HUES6 (cell line): ENCODE data around the gene NTN1.

Experiments
- H3K27ac ChIP-seq: 2 replicates; pipeline ENCODE4 v1.7.0; 2013; ENCODE audit warnings: low read depth, mild to moderate bottlenecking, low read length, inconsistent platforms
- H3K27me3 ChIP-seq: 2 replicates; pipeline ENCODE4 v1.6.1; 2013; ENCODE audit warnings: low read length; ENCODE audit not compliant: control insufficient read depth, insufficient read depth
- H3K36me3 ChIP-seq: 2 replicates; pipeline ENCODE4 v1.6.1; 2013; ENCODE audit warnings: low read length; ENCODE audit not compliant: control insufficient read depth, insufficient read depth
- H3K4me1 ChIP-seq: 2 replicates; pipeline ENCODE4 v1.6.1; 2013; ENCODE audit warnings: low read length; ENCODE audit not compliant: control insufficient read depth, insufficient read depth
- H3K4me3 ChIP-seq: 2 replicates; pipeline ENCODE4 v1.5.1; 2013; ENCODE audit warnings: low read depth, low read length
- H3K9ac ChIP-seq: one replicate; pipeline ENCODE4 v1.6.1; 2013; ENCODE audit warnings: mild to moderate bottlenecking, low read length
- H3K9me3 ChIP-seq: 2 replicates; pipeline ENCODE4 v1.6.1; 2013; ENCODE audit warnings: low read depth, low read length; ENCODE audit not compliant: control insufficient read depth, insufficient read depth

The NTN1 gene

DNA sequence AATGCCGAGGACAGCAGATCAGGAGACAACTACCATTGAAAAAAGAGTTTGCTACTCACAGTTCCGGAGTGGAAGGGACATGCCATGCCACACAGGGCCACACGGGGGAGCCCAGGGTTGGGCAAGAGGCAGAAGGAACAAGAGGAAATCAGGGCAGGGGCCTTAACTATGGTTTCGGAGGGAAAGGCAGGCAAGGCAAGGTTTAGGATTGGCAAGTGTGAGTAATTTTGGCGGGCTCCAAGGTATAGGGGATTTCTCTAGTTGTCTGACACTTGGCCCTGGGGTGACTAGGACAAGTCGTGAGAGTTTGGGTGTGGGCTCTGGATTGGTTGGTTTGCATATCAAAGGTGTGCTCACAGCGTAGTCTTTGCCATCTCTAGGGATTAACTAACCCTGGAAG, 27.0 kb upstream of the NTN1 start:
- H3K4me1 ChIP-seq: peaks cover 12% of the 10 kb centered on the region
- no peaks in the 10 kb centered on the region for H3K36me3 ChIP-seq
- no peak overlapping the region for H3K27ac ChIP-seq
- H3K9ac ChIP-seq: no peak overlapping the region
- no peak overlapping the region for H3K4me3 ChIP-seq
- H3K9me3 ChIP-seq: no peaks in the 10 kb centered on the region
- no peaks in the 10 kb centered on the region for H3K27me3 ChIP-seq

DNA sequence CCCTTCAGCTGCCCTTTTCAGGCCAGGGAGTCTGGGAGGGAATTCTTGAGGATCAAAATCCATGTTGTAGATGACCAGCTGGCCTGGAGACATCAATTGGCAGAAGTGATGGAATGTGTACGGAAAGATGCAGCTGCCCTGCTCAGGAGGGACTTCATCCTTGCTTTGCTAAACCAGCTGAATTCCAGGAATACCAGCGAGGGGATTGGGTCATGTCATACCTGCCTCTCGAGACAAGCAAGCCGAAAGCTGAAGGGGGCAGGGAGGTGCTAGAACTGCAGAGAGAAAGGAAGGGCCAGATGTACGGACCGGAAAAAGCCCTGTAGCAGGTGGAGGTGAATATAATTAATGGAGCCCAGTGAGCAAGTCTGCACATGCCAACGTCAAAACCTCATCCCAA, 25.6 kb upstream of the NTN1 start:
- Histone ChIP-seq H3K4me1 (peaks cover 12% of the 10 kb centered on the region), H3K9me3 (peaks cover 3% of the 10 kb centered on the region; the same call in 1 of the 2 replicates), H3K9ac (no peak overlapping the region), H3K36me3 (no peaks in the 10 kb centered on the region), H3K4me3 (no peak overlapping the region), H3K27me3 (0 out of 2 replicates have a peak, but pooled peaks cover 2% of the 10 kb centered on the region), H3K27ac (no peak overlapping the region)

DNA sequence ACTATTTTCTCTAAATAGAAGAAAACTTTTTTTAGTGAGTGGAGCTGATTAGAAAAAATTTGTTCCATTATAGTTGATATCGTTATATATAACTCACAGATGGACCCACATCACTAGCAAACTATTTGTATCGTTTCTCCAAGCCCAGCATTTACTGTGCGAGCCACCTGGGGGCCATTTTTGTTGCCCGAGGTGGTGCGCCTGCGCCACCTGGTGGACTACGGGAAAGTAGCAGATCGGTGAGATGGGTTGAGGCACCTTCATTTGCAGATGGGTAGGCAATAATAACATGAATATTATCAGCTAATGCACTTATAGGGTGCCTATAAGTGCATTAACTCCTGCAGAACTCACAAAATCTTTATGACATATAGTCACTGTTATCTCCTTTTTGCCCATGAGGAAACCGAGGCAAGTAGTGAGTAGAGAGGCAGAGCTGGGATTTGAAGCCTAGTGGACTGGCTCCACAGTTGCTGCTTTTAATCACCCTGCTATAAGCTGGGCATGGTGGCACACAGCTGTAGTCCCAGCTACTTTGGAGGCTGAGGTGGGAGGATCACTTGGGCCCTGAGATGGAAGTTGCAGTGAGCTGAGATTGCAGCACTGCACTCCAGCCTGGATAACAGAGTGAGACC, 23.2 kb upstream of the NTN1 start:
- no peaks in the 10 kb centered on the region for H3K36me3 ChIP-seq
- peaks cover 25% of the 10 kb centered on the region for H3K27me3 ChIP-seq
- H3K9me3 ChIP-seq: peaks cover 3% of the 10 kb centered on the region; the same call in 1 of the 2 replicates
- no peak overlapping the region for H3K9ac ChIP-seq
- peaks cover 17% of the 10 kb centered on the region for H3K4me1 ChIP-seq
- no peak overlapping the region for H3K4me3 ChIP-seq
- no peak overlapping the region for H3K27ac ChIP-seq

DNA sequence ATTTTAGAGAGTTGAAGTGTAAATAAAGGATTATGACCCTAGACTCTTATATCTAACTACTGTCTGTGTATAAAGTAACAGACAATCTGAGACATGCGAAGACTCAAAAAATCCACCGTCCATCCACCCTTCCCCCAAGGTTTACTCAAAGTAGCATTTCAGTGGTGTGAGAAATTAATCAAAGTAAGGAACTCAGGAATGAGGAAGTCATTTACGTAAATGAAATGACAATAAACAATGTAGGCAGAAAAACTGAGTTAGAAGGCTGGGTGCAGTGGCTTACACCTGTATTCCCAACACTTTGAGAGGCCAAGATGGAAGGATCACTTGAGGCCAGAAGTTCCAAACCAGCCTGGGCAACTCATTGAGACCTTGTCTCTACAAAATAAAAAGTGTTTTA, 19.8 kb upstream of the NTN1 start:
- peaks cover 59% of the 10 kb centered on the region for H3K27me3 ChIP-seq
- H3K9ac ChIP-seq: no peak overlapping the region
- H3K4me1 ChIP-seq: peaks cover 19% of the 10 kb centered on the region
- no peak overlapping the region for H3K27ac ChIP-seq
- H3K9me3 ChIP-seq: peaks cover 3% of the 10 kb centered on the region; the same call in 1 of the 2 replicates
- H3K36me3 ChIP-seq: no peaks in the 10 kb centered on the region
- H3K4me3 ChIP-seq: no peak overlapping the region

DNA sequence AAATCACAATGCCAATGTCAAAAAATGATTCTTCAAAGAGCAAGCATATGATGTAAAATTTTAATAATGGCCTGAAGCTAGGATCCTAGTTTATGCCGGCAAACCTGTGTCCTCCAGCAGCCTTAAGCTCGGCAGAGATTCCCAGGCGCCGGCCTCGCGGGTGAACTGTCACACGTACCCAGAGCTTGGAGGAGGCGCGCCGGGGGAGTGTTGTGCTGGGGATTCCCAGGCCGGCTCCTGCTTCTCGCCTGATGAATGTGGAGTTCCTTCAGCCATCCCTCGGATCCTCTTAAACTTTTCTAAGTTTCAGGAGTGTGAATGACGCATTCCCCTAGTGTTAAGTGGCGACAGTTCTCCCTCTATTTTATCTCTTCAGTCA, 19.1 kb upstream of the NTN1 start:
- Histone ChIP-seq H3K27ac (no peak overlapping the region), H3K4me3 (peak overlapping the region; percentile 62), H3K9ac (no peak overlapping the region), H3K4me1 (peaks cover 19% of the 10 kb centered on the region), H3K36me3 (no peaks in the 10 kb centered on the region), H3K9me3 (peaks cover 3% of the 10 kb centered on the region; the same call in 1 of the 2 replicates), H3K27me3 (peaks cover 66% of the 10 kb centered on the region)

DNA sequence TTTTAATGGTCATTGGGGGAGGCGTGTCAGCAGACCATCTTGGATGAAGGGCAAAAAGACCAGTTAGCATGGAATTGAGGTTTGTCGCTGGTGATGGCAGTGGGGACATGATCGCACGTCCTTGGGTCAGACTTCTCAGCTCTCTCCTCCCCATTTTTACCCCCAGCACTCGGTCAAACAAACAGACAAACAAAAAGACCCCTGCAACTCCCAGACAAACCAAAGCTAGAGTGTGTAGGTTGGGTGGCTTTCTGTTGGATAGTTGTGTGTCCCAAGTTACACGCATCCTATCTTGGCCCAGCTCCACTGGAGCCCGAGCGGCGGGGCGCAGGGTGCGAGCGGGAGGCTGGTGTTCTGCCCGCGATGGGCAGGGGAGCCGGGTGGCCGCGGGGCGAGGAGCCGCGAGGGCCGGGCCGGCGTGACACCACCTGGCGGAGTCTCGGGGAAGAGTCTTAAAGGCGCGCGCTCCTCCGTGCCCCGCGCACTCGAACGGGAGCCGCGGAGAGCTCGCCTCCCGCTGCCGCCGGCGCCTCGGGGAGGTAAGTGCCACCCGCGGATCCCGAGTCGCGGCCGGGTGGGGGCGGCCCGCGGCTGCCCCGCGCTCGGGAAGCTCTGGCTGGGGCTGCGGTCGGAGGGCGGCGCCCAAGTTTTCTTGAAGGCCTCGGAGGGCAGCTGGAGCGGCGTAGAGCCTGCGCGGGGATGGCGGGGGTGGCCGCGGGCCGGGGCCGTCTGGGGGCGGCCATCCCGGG, 18.5 kb upstream of the NTN1 start:
- Histone ChIP-seq H3K9me3 (peaks cover 3% of the 10 kb centered on the region; the same call in 1 of the 2 replicates), H3K9ac (peak overlapping the region; percentile 40), H3K4me1 (peaks cover 19% of the 10 kb centered on the region), H3K4me3 (peak overlapping the region; percentile 62), H3K27me3 (peaks cover 72% of the 10 kb centered on the region), H3K27ac (no peak overlapping the region), H3K36me3 (no peaks in the 10 kb centered on the region)

DNA sequence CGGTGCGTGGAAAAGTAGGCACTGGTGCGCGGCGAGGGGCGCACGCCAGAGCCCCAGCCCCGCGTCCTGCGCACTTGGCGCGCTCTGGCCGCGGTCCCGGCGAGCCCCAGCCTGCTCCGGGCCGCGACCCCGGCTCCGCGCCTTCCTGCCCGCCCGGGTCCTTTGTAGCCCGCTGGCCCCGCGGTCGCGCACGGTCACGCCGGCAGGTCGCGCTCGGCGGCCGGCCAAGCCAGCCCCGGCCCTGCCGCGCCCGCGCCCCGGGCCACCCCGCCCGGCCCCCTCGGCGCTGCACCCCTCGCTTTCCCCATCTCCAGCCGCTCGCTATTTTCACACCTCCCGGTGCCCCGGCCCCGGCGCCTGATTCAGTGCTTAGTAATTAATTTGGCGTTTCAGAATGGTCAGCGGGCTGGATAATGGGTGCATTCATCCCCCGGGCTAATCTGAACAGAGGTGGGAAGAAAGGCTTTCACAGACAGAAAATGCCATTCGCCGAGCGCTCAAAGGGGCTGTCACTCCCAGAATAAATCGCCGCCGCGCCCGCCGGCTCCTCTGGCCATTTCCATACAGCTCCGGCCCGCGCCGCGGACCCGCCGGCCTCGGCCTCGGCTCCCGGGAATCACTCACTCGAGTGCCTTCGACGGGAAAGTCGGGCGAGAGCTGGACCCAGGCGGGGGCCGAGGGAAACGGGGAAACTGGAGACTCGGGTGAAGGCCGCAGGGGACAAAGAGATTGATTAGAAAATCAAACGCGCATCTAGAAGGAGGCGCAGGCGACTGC, 17.8 kb upstream of the NTN1 start:
- Histone ChIP-seq H3K36me3 (no peaks in the 10 kb centered on the region), H3K27ac (no peak overlapping the region), H3K27me3 (peaks cover 79% of the 10 kb centered on the region), H3K9me3 (peaks cover 3% of the 10 kb centered on the region; the same call in 1 of the 2 replicates), H3K4me1 (peaks cover 19% of the 10 kb centered on the region), H3K4me3 (peak overlapping the region; percentile 62), H3K9ac (peak overlapping the region; percentile 40)

DNA sequence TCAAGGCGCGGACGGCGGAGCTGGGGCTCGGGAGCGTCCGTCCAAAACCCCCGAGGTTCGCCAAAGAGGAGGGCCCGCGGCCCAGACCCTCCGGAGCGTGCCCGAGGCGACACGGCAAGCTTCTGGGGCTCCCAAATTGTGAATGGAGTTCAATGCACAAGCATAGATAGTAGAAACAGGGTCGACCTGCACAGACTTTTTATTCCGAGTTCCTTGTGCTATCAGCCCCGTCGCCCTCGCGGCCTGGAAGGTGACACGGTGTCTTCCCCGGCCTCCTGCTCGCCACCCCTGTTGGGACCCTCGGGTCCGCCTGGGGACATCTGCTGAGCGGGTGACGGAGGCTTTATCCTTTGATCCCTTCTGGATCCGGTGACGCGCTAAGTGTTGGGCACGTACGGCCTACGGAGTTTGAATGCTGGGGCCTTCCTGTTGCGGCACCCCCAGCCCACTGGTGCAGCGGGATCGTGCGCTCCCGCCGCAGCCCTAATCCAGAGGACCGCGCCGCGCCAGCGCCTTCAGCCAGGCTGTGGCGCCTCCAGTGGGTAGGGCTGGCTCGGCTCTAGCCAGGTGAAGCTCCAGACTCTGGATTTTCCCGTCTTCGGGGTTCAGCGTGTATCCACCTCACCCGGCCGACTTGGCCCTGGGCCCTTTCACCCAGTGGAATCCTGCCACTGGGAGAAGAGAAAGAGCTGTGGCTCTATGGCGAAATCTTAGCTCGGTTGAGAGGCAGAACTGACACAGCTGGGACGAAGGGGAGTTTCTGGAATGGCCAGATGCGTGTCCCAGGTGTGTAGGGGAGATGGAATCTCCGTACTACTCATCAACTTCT, 17.0 kb upstream of the NTN1 start:
- peaks cover 19% of the 10 kb centered on the region for H3K4me1 ChIP-seq
- peak overlapping the region; percentile 62 for H3K4me3 ChIP-seq

DNA sequence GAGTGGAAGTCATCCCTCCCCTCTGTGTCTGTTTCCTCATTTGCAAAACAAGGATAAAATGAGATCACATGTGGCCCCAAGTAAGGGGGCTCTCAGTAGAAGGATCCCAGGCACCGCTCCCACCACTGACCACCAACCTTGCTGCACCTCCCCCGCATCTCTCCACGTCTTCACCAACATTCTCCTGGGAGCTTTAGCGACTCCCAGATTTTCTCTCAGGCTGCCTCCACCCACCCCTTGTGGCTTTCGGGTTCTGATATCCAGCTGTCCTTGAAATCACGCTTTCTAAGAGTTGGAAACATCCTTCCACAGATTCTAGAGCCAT, 16.4 kb upstream of the NTN1 start:
- Histone ChIP-seq H3K36me3 (no peaks in the 10 kb centered on the region), H3K9ac (no peak overlapping the region), H3K4me3 (peak overlapping the region; percentile 62), H3K4me1 (peaks cover 20% of the 10 kb centered on the region), H3K27me3 (peaks cover 93% of the 10 kb centered on the region), H3K27ac (no peak overlapping the region), H3K9me3 (peaks cover 3% of the 10 kb centered on the region; the same call in 1 of the 2 replicates)

More for the DNA sequence above, 17.0 kb upstream of the NTN1 start:
- H3K36me3 ChIP-seq: no peaks in the 10 kb centered on the region
- H3K9ac ChIP-seq: peak overlapping the region; percentile 7
- H3K27ac ChIP-seq: no peak overlapping the region
- H3K27me3 ChIP-seq: peaks cover 87% of the 10 kb centered on the region
- peaks cover 3% of the 10 kb centered on the region; the same call in 1 of the 2 replicates for H3K9me3 ChIP-seq

DNA sequence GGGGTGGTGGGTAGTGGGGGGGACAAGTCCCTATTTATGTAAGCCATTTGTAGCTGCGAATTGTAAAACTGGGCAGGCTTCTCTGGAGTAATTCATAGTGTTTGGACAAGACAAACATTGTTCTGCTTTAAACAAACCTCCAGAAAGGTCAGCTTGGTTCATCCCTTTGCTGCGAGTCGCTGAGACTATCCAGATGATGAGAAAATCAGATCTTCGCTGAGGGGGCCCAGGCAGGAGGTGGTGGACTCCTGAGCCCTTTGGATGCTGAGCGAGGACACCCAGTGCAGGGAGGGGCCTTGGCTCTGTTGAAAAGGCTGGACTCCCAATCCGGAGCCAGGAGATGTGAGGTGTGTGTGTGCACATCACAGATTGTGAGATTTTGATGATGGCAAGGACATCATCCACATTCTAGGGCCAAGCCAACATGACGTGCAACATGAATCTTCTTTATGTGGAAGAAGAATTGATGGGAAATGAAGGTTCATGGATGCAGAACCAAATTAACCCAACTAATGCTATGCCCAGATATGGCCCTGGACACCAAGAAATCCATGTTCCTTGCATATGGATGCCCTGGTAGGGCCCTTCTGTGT, 15.0 kb upstream of the NTN1 start:
- H3K9me3 ChIP-seq: no peaks in the 10 kb centered on the region
- H3K36me3 ChIP-seq: no peaks in the 10 kb centered on the region
- H3K9ac ChIP-seq: no peak overlapping the region
- H3K4me1 ChIP-seq: peaks cover 22% of the 10 kb centered on the region
- no peak overlapping the region for H3K27ac ChIP-seq
- peaks cover 100% of the 10 kb centered on the region for H3K27me3 ChIP-seq
- no peak overlapping the region for H3K4me3 ChIP-seq
